GM13977 (cell line): Measurements from ENCODE around the gene SRBD1.
"Not testable (repeated sequence)": the region's sequence is repeated elsewhere in the genome, so short reads cannot be mapped to it uniquely, and the experiment has no call there.

Experiments
- DNase-seq: peaks from one replicate; pipeline ENCODE4 v3.0.0; 2012; ENCODE audit warnings: low spot score
- CTCF ChIP-seq: IDR thresholded peaks from 2 replicates; pipeline ENCODE4 v1.5.1; 2012; ENCODE audit warnings: mild to moderate bottlenecking, control low read depth; ENCODE audit not compliant: insufficient read depth; ENCODE audit errors: extremely low read depth, missing control alignments
- in situ Hi-C: fragments of 300-500 bp; cut with MboI; formaldehyde crosslinking; loops from one replicate; pipeline ENCODE4 v1.12.0; 2022; ENCODE audit warnings: low sequenced_read_pairs, low pct_unique_long_range_greater_than_20kb, mixed read lengths, inconsistent platforms; ENCODE audit not compliant: unreplicated experiment

Gene SRBD1

GRCh38 chr2:45436456-45436855 is 174.6 kb downstream of the SRBD1 start:
- no peak for TF ChIP-seq CTCF
- in situ Hi-C loops: no loop called here
- no peak for DNase-seq

DNA sequence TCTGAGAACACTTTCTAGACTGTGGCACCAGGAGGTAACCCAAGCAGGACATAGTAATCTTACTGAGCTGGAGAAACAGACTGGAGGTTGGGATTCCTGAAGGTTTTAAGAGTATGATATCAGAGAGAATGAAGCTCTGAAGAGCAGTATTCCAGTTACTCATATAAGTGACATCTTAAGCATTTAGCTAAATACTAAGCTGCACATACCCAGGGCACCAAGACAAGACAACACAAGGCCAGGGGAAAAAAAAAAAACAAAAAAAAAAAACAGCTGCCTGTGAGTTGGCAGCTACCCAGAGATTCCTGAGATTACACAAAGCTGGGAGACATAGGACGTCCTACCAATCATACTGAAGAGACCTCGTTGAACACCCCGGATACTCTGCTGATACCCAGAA is 175.8 kb downstream of the SRBD1 start:
- no peak for DNase-seq
- no peak for TF ChIP-seq CTCF
- in situ Hi-C loops: no loop called here

GRCh38 chr2:45433363-45433762 is 177.7 kb downstream of the SRBD1 start:
- no peak for DNase-seq
- in situ Hi-C loops: no loop called here
- no peak for TF ChIP-seq CTCF

- in situ Hi-C loops: no loop called here
- no peak for DNase-seq
- TF ChIP-seq CTCF: no peak
Measured at GRCh38 chr2:45432406-45432805, 178.7 kb downstream of the SRBD1 start.

- DNase-seq, in situ Hi-C loops: not testable (repeated sequence)
Measured at GRCh38 chr2:45426025-45426424, 185.0 kb downstream of the SRBD1 start.

- in situ Hi-C loops: no loop called here
- no peak for DNase-seq
- TF ChIP-seq CTCF: no peak
Measured at GRCh38 chr2:45422921-45423320, 188.1 kb downstream of the SRBD1 start.

DNA sequence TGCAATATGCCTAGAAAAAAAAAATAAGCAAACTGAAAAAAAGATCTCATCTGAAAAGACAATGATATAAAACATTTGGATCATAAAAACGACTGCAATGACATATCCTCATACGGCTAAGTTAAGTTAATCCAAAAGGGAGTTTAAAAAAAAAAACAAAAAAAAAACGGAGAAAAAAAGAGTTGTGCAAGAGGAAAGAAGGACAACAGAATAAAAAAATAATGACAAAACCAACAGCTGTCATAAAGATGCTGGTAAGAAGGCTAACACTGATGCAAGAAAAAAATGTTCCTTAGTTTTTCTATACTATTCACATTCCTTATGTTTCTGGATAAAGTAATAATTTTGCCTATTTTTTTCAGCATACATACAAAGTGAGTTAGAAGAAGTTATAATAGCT is 192.5 kb downstream of the SRBD1 start:
- in situ Hi-C loops: no loop called here
- TF ChIP-seq CTCF: no peak
- no peak for DNase-seq
